ENCODE data around the gene C3orf20. TPM values are rescaled to one million over a fixed set of nuclear protein-coding genes. Genes with fewer than 3 reads are reported as not detected.
"Not testable (repeated sequence)": the region's sequence is repeated elsewhere in the genome, so short reads cannot be mapped to it uniquely, and the experiment has no call there.

Gene C3orf20
- total and polyA plus RNA-seq, 7 experiments from 2014 or later: 0.05 to 0.81 (median 0.29) TPM; not detected in 1

DNA sequence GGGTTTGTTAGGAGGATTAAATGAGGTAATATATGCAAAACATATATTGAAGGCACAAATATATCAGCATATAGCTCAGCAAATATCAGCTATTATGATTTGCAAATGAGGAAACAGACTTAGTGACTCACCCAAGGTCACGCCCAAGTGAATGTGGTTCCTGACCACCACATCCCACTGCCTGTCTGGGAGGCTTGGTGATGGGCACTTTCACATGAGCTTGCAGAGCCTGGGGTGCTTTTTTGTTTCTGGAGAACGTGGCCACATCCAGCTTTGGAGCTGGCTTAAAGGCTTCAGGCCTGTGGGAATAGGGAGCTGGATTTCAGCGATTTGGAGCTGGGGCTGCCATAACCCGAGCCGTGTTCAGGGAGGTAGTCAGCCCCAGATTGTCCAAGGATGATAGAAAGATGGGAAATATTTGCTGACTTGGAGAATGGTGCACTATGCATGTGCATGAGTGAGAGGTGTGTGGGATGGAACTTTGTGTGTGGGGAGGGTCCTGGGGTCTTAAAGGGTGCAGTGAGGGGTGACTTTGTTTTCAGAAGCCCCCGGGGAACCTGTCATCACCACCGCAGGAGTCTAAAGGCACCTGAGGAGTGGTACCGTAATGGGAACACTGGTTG lies 131.8 kb downstream of the C3orf20 start:
- peaks cover 0 to 25% (median 17%) of the 10 kb centered on the region in 7 donors for H3K4me1 Mint-ChIP-seq
- H3K27me3 Mint-ChIP-seq: peaks cover 24 to 66% (median 32%) of the 10 kb centered on the region in 5 donors
- Histone ChIP-seq H3K4me3 (ENCODE audit: low read length) (no peak overlapping the region), H3K9me3 (ENCODE audit: control insufficient read depth in 2 of 3, low read length in 3 of 3) (no peaks in the 10 kb centered on the region), H3K4me1 (ENCODE audit: control insufficient read depth in 2 of 2, insufficient read depth in 2 of 2, low read length in 2 of 2) (peaks cover 0 to 4% of the 10 kb centered on the region in 2 donors), H3K36me3 (ENCODE audit: control insufficient read depth in 2 of 3, insufficient read depth in 3 of 3, low read length in 3 of 3) (no peaks in the 10 kb centered on the region), H3K27me3 (ENCODE audit: control insufficient read depth in 2 of 2, insufficient read depth in 2 of 2, low read length in 2 of 2) (peaks cover 0 to 3% of the 10 kb centered on the region in 2 donors), H3K27ac (ENCODE audit: low read depth, low read length) (no peak overlapping the region)
- H3K36me3 Mint-ChIP-seq: no peaks in the 10 kb centered on the region
- peaks cover 0 to 1% (median 0%) of the 10 kb centered on the region in 11 donors for H3K9me3 Mint-ChIP-seq
- intact Hi-C loops (cut with micrococcal nuclease): no loop called here
- H3K27ac Mint-ChIP-seq: no peak overlapping the region
- ChIA-PET POLR2A (no interaction called here), CTCF (no interaction called here)
- ATAC-seq: peak; percentile 72
- no peak overlapping the region for H3K4me3 Mint-ChIP-seq
- DNase-seq: no peak

DNA sequence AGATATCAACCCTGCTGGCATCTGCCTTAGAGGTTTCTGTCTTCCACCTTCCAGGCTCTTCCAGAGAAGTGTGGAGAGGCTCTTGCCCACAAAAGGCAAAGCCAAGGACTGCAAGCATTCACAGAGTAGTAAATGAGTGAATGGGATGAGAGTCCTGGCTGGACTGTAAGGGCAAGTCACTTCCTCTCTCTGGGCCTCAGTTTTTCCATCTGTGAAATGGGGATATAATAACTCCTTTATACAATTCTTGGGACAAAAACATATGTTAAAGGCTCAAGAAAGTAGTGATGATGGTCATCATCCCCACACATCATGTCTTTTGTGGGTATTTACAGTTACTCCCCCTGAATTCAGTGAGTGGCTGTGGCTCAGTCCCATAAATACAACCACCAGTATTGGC lies 133.1 kb downstream of the C3orf20 start:
- no peak overlapping the region for H3K4me3 Mint-ChIP-seq
- DNase-seq (no peak), ATAC-seq (no peak)
- H3K4me3 ChIP-seq (ENCODE audit: low read length): no peak overlapping the region
- ChIA-PET CTCF (no interaction called here), POLR2A (no interaction called here)
- H3K36me3 ChIP-seq (ENCODE audit: control insufficient read depth in 2 of 3, insufficient read depth in 3 of 3, low read length in 3 of 3): no peaks in the 10 kb centered on the region
- H3K27ac ChIP-seq (ENCODE audit: low read depth, low read length): no peak overlapping the region
- H3K27me3 ChIP-seq (ENCODE audit: control insufficient read depth in 2 of 2, insufficient read depth in 2 of 2, low read length in 2 of 2): peaks cover 0 to 3% of the 10 kb centered on the region in 2 donors
- H3K27ac Mint-ChIP-seq: no peak overlapping the region
- intact Hi-C loops (cut with micrococcal nuclease): no loop called here
- H3K9me3 Mint-ChIP-seq: peaks cover 0 to 1% (median 0%) of the 10 kb centered on the region in 11 donors
- peaks cover 0 to 25% (median 17%) of the 10 kb centered on the region in 7 donors for H3K4me1 Mint-ChIP-seq
- no peaks in the 10 kb centered on the region for H3K36me3 Mint-ChIP-seq
- peaks cover 0 to 4% of the 10 kb centered on the region in 2 donors for H3K4me1 ChIP-seq (ENCODE audit: control insufficient read depth in 2 of 2, insufficient read depth in 2 of 2, low read length in 2 of 2)
- H3K9me3 ChIP-seq (ENCODE audit: control insufficient read depth in 2 of 3, low read length in 3 of 3): no peaks in the 10 kb centered on the region
- peaks cover 37 to 78% (median 44%) of the 10 kb centered on the region in 5 donors for H3K27me3 Mint-ChIP-seq

DNA sequence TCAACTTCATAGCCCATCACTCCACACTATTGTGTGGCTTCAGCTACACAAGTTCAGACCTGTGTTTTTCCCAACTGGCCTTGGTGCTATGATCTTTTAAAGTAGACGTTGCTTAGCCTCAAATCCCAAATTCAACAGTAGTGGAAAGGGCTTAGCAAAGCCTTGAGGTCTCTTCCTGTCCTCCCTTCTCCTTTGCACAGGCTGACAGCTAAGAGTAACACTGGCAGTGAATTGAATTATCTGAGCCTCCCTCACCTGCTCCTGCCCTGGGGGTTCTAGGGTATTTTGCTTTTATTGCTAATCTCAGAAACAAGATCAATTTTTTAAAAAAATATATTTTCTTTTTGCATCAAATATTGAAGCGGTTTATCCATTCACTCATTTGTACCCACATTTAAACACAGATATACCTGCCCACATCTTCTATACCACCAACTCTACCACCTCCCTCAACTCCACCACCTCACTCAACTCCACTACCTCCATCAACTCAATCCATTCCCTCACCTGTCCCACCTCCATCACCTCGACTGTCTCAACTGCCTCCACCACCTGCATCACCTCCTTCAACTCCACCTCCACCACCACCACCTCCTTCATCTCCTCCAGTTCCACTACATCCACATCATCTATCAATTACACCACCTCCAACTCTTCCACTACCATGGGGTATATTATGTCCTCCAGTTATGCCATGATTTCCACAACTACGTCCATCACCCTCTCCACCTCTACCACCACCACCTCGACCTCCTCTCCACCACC lies 133.7 kb downstream of the C3orf20 start:
- Mint-ChIP-seq H3K27ac (no peak overlapping the region), H3K36me3 (no peaks in the 10 kb centered on the region), H3K9me3 (peaks cover 0 to 1% (median 0%) of the 10 kb centered on the region in 11 donors), H3K4me3 (peak overlapping the region in 2 of 10 donors; percentile 11 to 52), H3K27me3 (peaks cover 43 to 81% (median 51%) of the 10 kb centered on the region in 5 donors), H3K4me1 (peaks cover 0 to 25% (median 16%) of the 10 kb centered on the region in 7 donors)
- intact Hi-C loops (cut with micrococcal nuclease): no loop called here
- Histone ChIP-seq H3K4me1 (ENCODE audit: control insufficient read depth in 2 of 2, insufficient read depth in 2 of 2, low read length in 2 of 2) (peaks cover 0 to 4% of the 10 kb centered on the region in 2 donors), H3K36me3 (ENCODE audit: control insufficient read depth in 2 of 3, insufficient read depth in 3 of 3, low read length in 3 of 3) (no peaks in the 10 kb centered on the region), H3K27me3 (ENCODE audit: control insufficient read depth in 2 of 2, insufficient read depth in 2 of 2, low read length in 2 of 2) (no peaks in the 10 kb centered on the region), H3K4me3 (ENCODE audit: low read length) (no peak overlapping the region), H3K9me3 (ENCODE audit: control insufficient read depth in 2 of 3, low read length in 3 of 3) (no peaks in the 10 kb centered on the region), H3K27ac (ENCODE audit: low read depth, low read length) (no peak overlapping the region)
- ChIA-PET CTCF (no interaction called here), POLR2A (no interaction called here)
- ATAC-seq: no peak
- DNase-seq: no peak

DNA sequence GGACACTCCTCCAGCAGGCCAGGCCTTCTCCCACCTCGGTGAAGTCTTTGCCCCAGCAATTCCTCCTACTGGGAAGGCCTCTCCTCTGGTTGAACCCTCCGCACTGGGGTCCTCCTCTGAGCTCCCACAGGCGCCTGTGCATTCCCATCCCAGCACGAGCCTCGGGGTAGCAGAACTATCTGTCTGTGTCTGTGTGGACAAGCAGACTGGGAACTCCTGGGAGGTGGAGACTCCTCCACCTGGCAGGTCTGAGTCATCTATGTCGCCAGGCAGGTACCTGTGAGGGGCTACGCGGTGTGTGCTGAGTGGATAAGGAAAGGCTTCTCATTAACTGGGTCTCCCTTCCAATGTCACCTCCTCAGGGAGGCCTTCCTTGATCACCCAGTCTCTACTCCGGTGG lies 134.7 kb downstream of the C3orf20 start:
- H3K4me3 Mint-ChIP-seq; H3K4me1 ChIP-seq (ENCODE audit: control insufficient read depth in 2 of 2, insufficient read depth in 2 of 2, low read length in 2 of 2); intact Hi-C loops (cut with micrococcal nuclease); H3K27ac ChIP-seq (ENCODE audit: low read depth, low read length); H3K27me3 ChIP-seq (ENCODE audit: control insufficient read depth in 2 of 2, insufficient read depth in 2 of 2, low read length in 2 of 2); H3K27ac Mint-ChIP-seq; H3K36me3 Mint-ChIP-seq; H3K9me3 ChIP-seq (ENCODE audit: control insufficient read depth in 2 of 3, low read length in 3 of 3); H3K36me3 ChIP-seq (ENCODE audit: control insufficient read depth in 2 of 3, insufficient read depth in 3 of 3, low read length in 3 of 3); ATAC-seq; H3K4me3 ChIP-seq (ENCODE audit: low read length); CTCF ChIA-PET; DNase-seq; H3K9me3 Mint-ChIP-seq; POLR2A ChIA-PET: not testable (repeated sequence)
- Mint-ChIP-seq H3K27me3 (peaks cover 43 to 84% (median 57%) of the 10 kb centered on the region in 5 donors), H3K4me1 (peaks cover 0 to 16% (median 9%) of the 10 kb centered on the region in 7 donors)

DNA sequence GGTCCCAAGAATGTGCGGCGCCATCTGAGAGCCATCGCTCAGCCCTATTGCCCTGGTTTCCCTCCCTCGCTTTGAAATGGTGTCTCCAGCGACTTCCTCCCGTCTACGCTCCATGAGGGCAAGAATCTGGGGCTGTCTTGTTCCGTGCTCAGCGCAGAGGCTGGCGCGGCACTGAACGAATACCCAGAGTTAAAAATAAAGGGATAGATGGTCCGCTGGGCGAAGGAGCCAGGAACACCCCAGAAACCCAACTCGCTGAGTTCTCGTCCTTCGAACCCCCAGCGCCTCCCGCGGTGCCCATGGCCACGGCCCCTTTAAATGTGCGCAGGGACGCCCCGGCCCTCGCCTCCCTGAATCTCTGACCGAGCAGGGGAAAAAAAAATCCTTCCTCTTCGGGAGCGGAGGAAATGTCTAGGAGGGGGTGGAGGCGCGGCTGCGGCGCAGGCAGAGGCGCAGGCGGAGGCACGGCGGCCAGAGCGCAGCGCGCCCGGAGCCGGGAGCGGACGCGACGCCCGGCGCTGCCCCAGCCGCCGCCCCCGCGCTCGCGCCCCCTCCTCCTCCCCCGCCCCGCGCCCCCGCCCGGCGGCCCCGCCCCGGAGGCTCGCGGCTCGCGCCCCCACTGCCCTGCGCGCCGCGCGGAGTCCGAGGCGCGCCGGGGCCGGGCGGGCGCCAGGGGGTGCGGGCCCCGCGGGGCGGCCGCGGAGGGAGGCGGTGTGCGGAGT lies 135.3 kb downstream of the C3orf20 start:
- peak overlapping the region in 1 of 10 donors; percentile 31 for H3K4me3 Mint-ChIP-seq
- H3K36me3 Mint-ChIP-seq: no peaks in the 10 kb centered on the region
- intact Hi-C loops (cut with micrococcal nuclease): no loop called here
- DNase-seq (no peak), ATAC-seq (no peak)
- no peaks in the 10 kb centered on the region for H3K27me3 ChIP-seq (ENCODE audit: control insufficient read depth in 2 of 2, insufficient read depth in 2 of 2, low read length in 2 of 2)
- H3K9me3 ChIP-seq (ENCODE audit: control insufficient read depth in 2 of 3, low read length in 3 of 3): no peaks in the 10 kb centered on the region
- ChIA-PET POLR2A (no interaction called here), CTCF (no interaction called here)
- H3K27me3 Mint-ChIP-seq: peaks cover 43 to 84% (median 57%) of the 10 kb centered on the region in 5 donors
- H3K27ac ChIP-seq (ENCODE audit: low read depth, low read length): no peak overlapping the region
- peaks cover 0 to 1% (median 0%) of the 10 kb centered on the region in 11 donors for H3K9me3 Mint-ChIP-seq
- no peaks in the 10 kb centered on the region for H3K36me3 ChIP-seq (ENCODE audit: control insufficient read depth in 2 of 3, insufficient read depth in 3 of 3, low read length in 3 of 3)
- H3K4me1 Mint-ChIP-seq: peaks cover 0 to 12% (median 5%) of the 10 kb centered on the region in 7 donors
- H3K4me1 ChIP-seq (ENCODE audit: control insufficient read depth in 2 of 2, insufficient read depth in 2 of 2, low read length in 2 of 2): peaks cover 0 to 4% of the 10 kb centered on the region in 2 donors
- no peak overlapping the region for H3K4me3 ChIP-seq (ENCODE audit: low read length)
- H3K27ac Mint-ChIP-seq: no peak overlapping the region

DNA sequence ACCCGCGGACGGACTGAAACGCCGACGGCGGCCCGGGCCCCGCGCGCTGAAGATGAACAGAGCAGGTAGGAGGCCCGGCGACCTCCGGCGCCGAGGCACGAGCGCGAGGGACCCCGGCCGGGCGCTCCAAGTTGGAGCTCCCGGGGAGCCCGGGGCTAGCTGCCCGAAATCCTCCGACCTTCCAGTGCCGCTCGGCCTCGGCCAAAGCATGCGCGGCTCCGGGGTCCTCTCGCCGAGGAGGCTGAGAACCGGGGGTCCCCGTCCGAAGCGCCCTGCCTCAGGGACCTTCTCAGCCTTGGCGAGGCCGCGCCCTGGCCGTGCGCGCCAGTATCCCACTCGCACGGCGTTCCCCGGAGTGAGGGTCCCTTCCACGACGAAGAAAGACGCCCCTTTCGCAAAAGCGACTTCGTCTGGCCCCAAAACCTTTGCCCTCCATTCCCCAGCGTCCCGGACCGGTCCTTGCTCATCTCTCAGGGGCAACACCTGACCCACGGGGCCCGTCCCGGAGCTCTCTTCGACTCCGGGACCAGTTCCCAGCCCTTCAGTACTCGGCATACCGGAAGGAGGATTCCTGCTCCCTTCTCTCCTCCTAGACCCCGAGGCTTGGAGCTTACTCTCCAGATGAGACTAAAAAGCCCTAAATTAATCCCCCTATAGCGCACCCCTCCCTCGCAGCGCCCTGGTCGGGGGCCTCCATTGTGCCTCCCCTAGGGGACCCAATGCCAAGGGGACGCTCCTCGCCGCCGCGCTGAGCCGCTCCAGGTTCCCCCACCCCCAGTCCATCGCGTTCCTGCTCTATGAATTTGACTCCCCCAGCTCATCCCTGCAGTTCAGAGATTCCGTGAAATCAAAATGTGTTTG lies 136.1 kb downstream of the C3orf20 start:
- ATAC-seq (no peak), DNase-seq (no peak)
- ChIA-PET POLR2A (interaction anchor here (1.2 kb wide), 1 partner anchor 72 kb away, joined by 3 read pairs; no protein-coding TSS in a partner anchor), CTCF (no interaction called here)
- Histone ChIP-seq H3K36me3 (ENCODE audit: control insufficient read depth in 2 of 3, insufficient read depth in 3 of 3, low read length in 3 of 3) (no peaks in the 10 kb centered on the region), H3K9me3 (ENCODE audit: control insufficient read depth in 2 of 3, low read length in 3 of 3) (no peaks in the 10 kb centered on the region), H3K4me1 (ENCODE audit: control insufficient read depth in 2 of 2, insufficient read depth in 2 of 2, low read length in 2 of 2) (peaks cover 0 to 4% of the 10 kb centered on the region in 2 donors), H3K27me3 (ENCODE audit: control insufficient read depth in 2 of 2, insufficient read depth in 2 of 2, low read length in 2 of 2) (no peaks in the 10 kb centered on the region), H3K27ac (ENCODE audit: low read depth, low read length) (no peak overlapping the region), H3K4me3 (ENCODE audit: low read length) (no peak overlapping the region)
- no peaks in the 10 kb centered on the region for H3K36me3 Mint-ChIP-seq
- peaks cover 0 to 1% (median 0%) of the 10 kb centered on the region in 11 donors for H3K9me3 Mint-ChIP-seq
- no peak overlapping the region for H3K27ac Mint-ChIP-seq
- H3K4me3 Mint-ChIP-seq: peak overlapping the region in 5 of 10 donors; percentile 25 to 72 (median 32)
- peaks cover 43 to 83% (median 58%) of the 10 kb centered on the region in 5 donors for H3K27me3 Mint-ChIP-seq
- H3K4me1 Mint-ChIP-seq: peaks cover 0 to 12% (median 6%) of the 10 kb centered on the region in 7 donors
- intact Hi-C loops (cut with micrococcal nuclease): no loop called here

Data from naive thymus-derived CD4-positive, alpha-beta T cell (primary cell).